Left lung (tissue), 10 donors: ENCODE data around the gene SIPA1L3. TPM values are rescaled to one million over a fixed set of nuclear protein-coding genes. Genes with fewer than 3 reads are reported as not detected.

Source experiments
- ATAC-seq: fragments of 200-7000 bp; cut with Tn5 transposase; one replicate; pipeline ENCODE4 v1.9.1; 2020; ENCODE audit warnings: moderate library complexity
- DNase-seq, 4 donors: peaks; one replicate each; pipeline ENCODE4 v3.0.0-alpha.2; 2013 to 2020
- H3K27ac ChIP-seq, 2 donors: fragments of 200-600 bp; sonication (generic) in 1 of 2; one replicate each; pipeline versions ENCODE4 v1.5.0 to v1.8.0; 2020 to 2021
- H3K27me3 ChIP-seq, 2 donors: fragments of 200-600 bp; sonication (generic) in 1 of 2; one replicate each; pipeline versions ENCODE4 v1.5.0 to v1.8.0; 2020 to 2021
- H3K36me3 ChIP-seq, 2 donors: fragments of 200-600 bp; sonication (generic) in 1 of 2; one replicate each; pipeline versions ENCODE4 v1.5.0 to v1.8.0; 2020 to 2021
- H3K4me1 ChIP-seq, 2 donors: fragments of 200-600 bp; one replicate each; pipeline ENCODE4 v1.8.0; 2021
- H3K4me3 ChIP-seq, 2 donors: fragments of 200-600 bp; sonication (generic) in 1 of 2; one replicate each; pipeline versions ENCODE4 v1.5.0 to v1.8.0; 2020 to 2021; ENCODE audit warnings: mild to moderate bottlenecking in 1 of 2
- H3K9me3 ChIP-seq, 2 donors: fragments of 200-600 bp; sonication (generic) in 1 of 2; one replicate each; pipeline versions ENCODE4 v1.5.0 to v1.8.0; 2020 to 2021
- intact Hi-C, 2 donors: fragments of 100-400 bp; cut with DNase I; formaldehyde crosslinking; loops; one replicate each; pipeline versions ENCODE4 v1.11.2 to v1.14.2; 2022
- polyA plus RNA-seq, 6 donors: library from polyadenylated mRNA; unstranded; fragments of 120-200 nt; gene quantifications; one replicate each; pipeline ENCODE4 v1.2.1, GENCODE V29; 2013; ENCODE audit not compliant: insufficient read length in 6 of 6
- total RNA-seq, 2 donors: library from RNA; stranded (reverse); fragmentation: NEBNext Ultra II Directional; extraction: Animal tissue kit (Norgen Biotek cat#: 25700); gene quantifications; one replicate each; pipeline ENCODE4 v1.2.1, GENCODE V29; 2021
- TF ChIP-seq, protein P1 (sequence below), 2 donors: fragments of 200-600 bp; sonication (generic) in 1 of 2; IDR thresholded peaks; one replicate each; pipeline versions ENCODE4 v1.5.0 to v1.8.0; 2021; ENCODE audit warnings: antibody characterized with exemption in 2 of 2
- donor health status: DM: no; HTN: yes; CAD: no.
- donor health status: DM: no; HTN: no; CAD: no.

The SIPA1L3 gene
- total and polyA plus RNA-seq, 8 donors: 22.7 to 59.0 (median 27.4) TPM

DNA sequence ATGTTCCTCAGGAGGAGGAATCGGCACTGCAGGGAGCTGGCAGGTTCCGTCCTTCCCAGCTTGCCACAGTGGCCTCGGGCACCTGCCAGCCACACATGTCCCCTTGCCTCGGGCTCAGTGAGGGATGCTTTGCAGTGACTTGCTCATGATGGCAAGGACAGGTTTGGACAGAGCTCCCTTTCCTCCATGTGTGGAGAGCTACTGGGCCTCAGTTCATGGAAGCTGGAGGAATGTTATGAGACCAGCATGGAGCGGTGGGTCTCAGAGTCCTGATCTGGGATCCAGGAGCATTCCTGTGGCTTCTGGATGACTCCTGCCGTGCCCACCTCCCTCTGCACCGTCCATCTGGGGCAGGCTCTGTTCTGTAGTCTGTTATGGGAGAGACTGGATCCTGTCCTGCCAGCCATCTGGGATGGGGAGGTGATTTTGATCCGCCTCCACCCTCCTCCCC lies 59.2 kb downstream of the SIPA1L3 start:
- TF ChIP-seq, protein P1, sequence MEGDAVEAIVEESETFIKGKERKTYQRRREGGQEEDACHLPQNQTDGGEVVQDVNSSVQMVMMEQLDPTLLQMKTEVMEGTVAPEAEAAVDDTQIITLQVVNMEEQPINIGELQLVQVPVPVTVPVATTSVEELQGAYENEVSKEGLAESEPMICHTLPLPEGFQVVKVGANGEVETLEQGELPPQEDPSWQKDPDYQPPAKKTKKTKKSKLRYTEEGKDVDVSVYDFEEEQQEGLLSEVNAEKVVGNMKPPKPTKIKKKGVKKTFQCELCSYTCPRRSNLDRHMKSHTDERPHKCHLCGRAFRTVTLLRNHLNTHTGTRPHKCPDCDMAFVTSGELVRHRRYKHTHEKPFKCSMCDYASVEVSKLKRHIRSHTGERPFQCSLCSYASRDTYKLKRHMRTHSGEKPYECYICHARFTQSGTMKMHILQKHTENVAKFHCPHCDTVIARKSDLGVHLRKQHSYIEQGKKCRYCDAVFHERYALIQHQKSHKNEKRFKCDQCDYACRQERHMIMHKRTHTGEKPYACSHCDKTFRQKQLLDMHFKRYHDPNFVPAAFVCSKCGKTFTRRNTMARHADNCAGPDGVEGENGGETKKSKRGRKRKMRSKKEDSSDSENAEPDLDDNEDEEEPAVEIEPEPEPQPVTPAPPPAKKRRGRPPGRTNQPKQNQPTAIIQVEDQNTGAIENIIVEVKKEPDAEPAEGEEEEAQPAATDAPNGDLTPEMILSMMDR (IDR thresholded peaks at IDR 0.05): no peak
- Histone ChIP-seq H3K4me3 (no peak overlapping the region), H3K9me3 (peaks cover 0 to 15% of the 10 kb centered on the region in 2 donors), H3K27me3 (no peaks in the 10 kb centered on the region), H3K27ac (no peak overlapping the region), H3K36me3 (no peaks in the 10 kb centered on the region), H3K4me1 (peaks cover 0 to 7% of the 10 kb centered on the region in 2 donors)
- intact Hi-C loops: no loop called here
- ATAC-seq: no peak
- DNase-seq: no peak

DNA sequence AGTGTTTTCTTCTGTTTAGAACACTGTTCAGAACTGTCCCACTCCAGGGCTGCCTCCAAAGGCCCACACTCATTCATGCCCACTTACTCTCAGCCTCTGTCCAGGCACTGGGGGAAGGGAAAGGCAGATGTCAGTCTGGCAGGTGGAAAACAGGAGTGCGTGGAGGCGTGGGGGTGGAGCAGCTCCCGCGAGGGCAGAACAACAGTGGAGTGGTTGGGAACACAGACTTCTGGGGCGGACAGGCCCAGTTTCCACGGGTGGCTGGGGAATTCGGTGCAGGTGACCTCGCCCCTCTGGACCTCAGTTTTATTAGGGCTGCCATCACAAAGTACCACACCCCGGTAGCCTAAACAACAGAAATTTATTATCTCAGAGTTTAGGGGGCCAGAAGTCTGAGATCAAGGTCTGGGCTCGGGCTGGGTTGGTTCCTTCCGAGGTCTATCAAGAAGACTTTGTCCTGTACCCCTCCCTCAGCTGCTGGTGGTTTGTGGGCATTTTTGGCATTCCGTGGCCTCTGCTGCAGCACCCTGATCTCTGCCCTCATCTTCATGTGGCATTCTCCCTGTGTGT lies 59.7 kb downstream of the SIPA1L3 start:
- no peak for DNase-seq
- Histone ChIP-seq H3K36me3 (no peaks in the 10 kb centered on the region), H3K4me3 (no peak overlapping the region), H3K9me3 (peaks cover 0 to 17% of the 10 kb centered on the region in 2 donors), H3K27ac (no peak overlapping the region), H3K27me3 (no peaks in the 10 kb centered on the region), H3K4me1 (peaks cover 0 to 7% of the 10 kb centered on the region in 2 donors)
- TF ChIP-seq, protein P1 (IDR thresholded peaks at IDR 0.05): no peak
- no peak for ATAC-seq
- intact Hi-C loops: no loop called here

DNA sequence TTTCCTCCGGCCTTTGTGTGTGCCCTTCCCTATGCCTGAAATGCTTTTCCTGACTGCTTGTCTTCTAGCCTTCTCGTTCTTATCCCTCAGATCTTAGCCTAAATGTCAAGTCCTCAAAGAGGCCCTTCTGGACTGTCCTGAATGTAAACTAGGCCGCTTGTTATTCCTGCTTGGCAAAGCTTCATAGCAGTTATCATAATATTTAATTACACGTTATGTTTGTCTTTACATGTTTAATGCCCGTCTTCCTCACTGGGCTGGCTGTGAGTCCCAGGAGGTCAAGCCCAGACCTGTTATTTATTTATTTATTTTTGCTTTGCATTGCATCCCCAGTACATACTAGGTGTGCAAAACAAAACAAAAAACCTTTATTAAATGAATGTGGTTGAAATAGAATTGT lies 62.7 kb downstream of the SIPA1L3 start:
- Histone ChIP-seq H3K9me3 (peaks cover 0 to 17% of the 10 kb centered on the region in 2 donors), H3K4me1 (no peaks in the 10 kb centered on the region), H3K4me3 (no peak overlapping the region), H3K36me3 (no peaks in the 10 kb centered on the region), H3K27me3 (no peaks in the 10 kb centered on the region), H3K27ac (no peak overlapping the region)
- TF ChIP-seq, protein P1 (IDR thresholded peaks at IDR 0.05): no peak
- intact Hi-C loops: no loop called here
- no peak for DNase-seq
- no peak for ATAC-seq

DNA sequence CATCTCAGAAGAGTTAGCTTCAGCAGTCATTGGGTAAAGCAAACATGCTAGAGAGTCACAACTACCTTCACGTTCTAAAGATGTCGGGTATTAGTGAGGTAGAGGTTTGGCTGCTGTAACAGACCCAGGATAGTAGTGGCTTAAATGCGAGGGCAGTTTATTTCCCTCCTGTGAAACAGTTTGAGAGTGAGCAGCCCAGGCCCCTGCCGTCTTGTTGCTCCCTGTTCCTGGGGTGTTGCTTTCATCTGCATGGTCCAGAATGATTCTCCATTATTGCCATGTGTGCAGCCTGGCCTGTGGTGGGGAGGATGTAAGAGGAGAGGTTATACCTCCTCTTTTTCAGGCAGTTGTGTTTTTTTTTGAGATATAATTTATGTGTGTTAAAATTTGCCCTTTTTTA lies 63.7 kb downstream of the SIPA1L3 start:
- ATAC-seq: no peak
- Histone ChIP-seq H3K9me3 (peaks cover 0 to 17% of the 10 kb centered on the region in 2 donors), H3K4me3 (no peak overlapping the region), H3K36me3 (no peaks in the 10 kb centered on the region), H3K27ac (no peak overlapping the region), H3K4me1 (no peaks in the 10 kb centered on the region), H3K27me3 (no peaks in the 10 kb centered on the region)
- DNase-seq: no peak
- TF ChIP-seq, protein P1 (IDR thresholded peaks at IDR 0.05): no peak
- intact Hi-C loops: no loop called here

DNA sequence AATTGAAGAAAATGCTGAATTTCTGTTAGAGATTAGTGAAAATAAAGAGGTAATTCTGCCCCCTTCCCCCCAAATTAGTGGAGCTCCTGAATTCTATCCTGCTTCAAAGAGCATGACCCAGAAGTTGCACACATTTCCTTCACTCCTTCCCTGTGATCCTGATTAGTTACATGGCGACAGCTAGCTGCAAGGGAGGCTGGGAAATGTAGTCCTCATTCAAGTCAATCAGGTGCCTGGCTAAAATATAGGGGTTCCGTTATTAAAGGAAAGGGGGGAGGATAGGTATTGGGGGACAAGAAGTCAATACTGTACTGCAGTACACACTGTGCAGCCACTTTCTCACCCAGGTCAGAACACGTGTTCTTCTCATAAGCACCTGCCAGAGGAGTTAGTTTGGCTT lies 65.8 kb downstream of the SIPA1L3 start:
- Histone ChIP-seq H3K27me3 (no peaks in the 10 kb centered on the region), H3K4me1 (no peaks in the 10 kb centered on the region), H3K36me3 (no peaks in the 10 kb centered on the region), H3K27ac (no peak overlapping the region), H3K9me3 (peaks cover 0 to 17% of the 10 kb centered on the region in 2 donors), H3K4me3 (no peak overlapping the region)
- ATAC-seq (no peak), DNase-seq (no peak)
- intact Hi-C loops: no loop called here
- TF ChIP-seq, protein P1 (IDR thresholded peaks at IDR 0.05): no peak
